GM12878 (cell line): ENCODE data around the gene DLG2. TPM values are rescaled to one million over a fixed set of nuclear protein-coding genes. Genes with fewer than 3 reads are reported as not detected.

Source experiments
- ATAC-seq: fragments of 200-7000 bp; cut with Tn5 transposase; 3 replicates; pipeline ENCODE4 v1.9.1; 2020; ENCODE audit warnings: mild to moderate bottlenecking, moderate library complexity
- BruUV-seq: library from RNA; stranded (reverse); fragments of 400-500 nt; replicated peaks from 2 replicates; lab custom pipeline; 2021; lab: Mats Ljungman, UMichigan
- CTCF ChIA-PET: fragments of 300-600 bp; sonication (Branson Sonifier 250); formaldehyde crosslinking; extraction: SDS; loops from one replicate; lab custom pipeline; 2021; ENCODE audit warnings: inconsistent platforms; lab: Yijun Ruan, JAX
- POLR2A ChIA-PET: fragments of 350-600 bp; formaldehyde crosslinking; extraction: SDS; loops from one replicate; lab custom pipeline; 2021; ENCODE audit warnings: inconsistent platforms; lab: Charles Lee
- RAD21 ChIA-PET: fragments of 300-600 bp; sonication (Branson Sonifier 250); formaldehyde crosslinking; loops from one replicate; lab custom pipeline; 2023; ENCODE audit warnings: antibody characterized with exemption; ENCODE audit not compliant: unreplicated experiment; lab: Charles Lee
- SMC1A ChIA-PET: fragments of 300-600 bp; sonication (Branson Sonifier 250); formaldehyde crosslinking; loops from one replicate; lab custom pipeline; 2023; ENCODE audit not compliant: unreplicated experiment, uncharacterized antibody; lab: Charles Lee
- DNase-seq: peaks from one replicate; pipeline ENCODE4 v3.0.0-alpha.2; 2011; ENCODE audit warnings: low read depth, low spot score
- FAIRE-seq: peaks from 3 replicates; lab custom pipeline; 2011; peaks lifted over from hg19 to GRCh38; lab: Jason Lieb, UNC
- H2AFZ ChIP-seq: 2 replicates; pipeline ENCODE4 v1.6.0; 2011; ENCODE audit warnings: low read depth, low read length, control low read depth; ENCODE audit not compliant: control insufficient read depth
- H3K27ac ChIP-seq: 2 replicates; pipeline ENCODE4 v1.5.1; 2011; ENCODE audit warnings: control low read depth; ENCODE audit not compliant: control insufficient read depth, insufficient read depth
- H3K27me3 ChIP-seq, 2 experiments: replicated peaks in 1 of 2; 2 replicates each; pipeline versions ENCODE4 v1.6.0 to v1.6.1; 2011; ENCODE audit warnings: low read length in 1 of 2; ENCODE audit not compliant: control insufficient read depth in 2 of 2, insufficient read depth in 2 of 2
- H3K36me3 ChIP-seq, 2 experiments: 2 replicates each; pipeline ENCODE4 v1.5.1; 2011; ENCODE audit warnings: low read length in 1 of 2; ENCODE audit not compliant: control insufficient read depth in 2 of 2, insufficient read depth in 2 of 2
- H3K4me1 ChIP-seq: 2 replicates; pipeline ENCODE4 v1.6.1; 2011; ENCODE audit warnings: mild to moderate bottlenecking, low read length, moderate library complexity, mixed read lengths; ENCODE audit not compliant: control insufficient read depth, insufficient read depth
- H3K4me2 ChIP-seq: 2 replicates; pipeline ENCODE4 v1.6.0; 2011; ENCODE audit warnings: control low read depth; ENCODE audit not compliant: control insufficient read depth, insufficient read depth
- H3K4me3 ChIP-seq: fragments of 200-600 bp; sonication (generic); 2 replicates; pipeline ENCODE4 v1.5.1; 2016
- H3K79me2 ChIP-seq: 2 replicates; pipeline ENCODE4 v1.6.0; 2011; ENCODE audit warnings: low read length; ENCODE audit not compliant: control insufficient read depth, insufficient read depth
- H3K9ac ChIP-seq: 2 replicates; pipeline ENCODE4 v1.8.0; 2011; ENCODE audit warnings: low read length, control low read depth, mixed read lengths; ENCODE audit not compliant: control insufficient read depth, insufficient read depth
- H3K9me3 ChIP-seq: replicated peaks from 3 replicates; pipeline ENCODE4 v1.5.1; 2011; ENCODE audit warnings: mild to moderate bottlenecking, low read length; ENCODE audit not compliant: control insufficient read depth, insufficient read depth
- H4K20me1 ChIP-seq: 2 replicates; pipeline ENCODE4 v1.6.0; 2011; ENCODE audit not compliant: control insufficient read depth, insufficient read depth
- CREM ChIP-seq: IDR thresholded peaks from 2 replicates; pipeline ENCODE4 v1.6.1; 2014; ENCODE audit warnings: antibody characterized with exemption, low read depth
- FOXM1 ChIP-seq: IDR thresholded peaks from 2 replicates; pipeline ENCODE4 v1.6.1; 2012; ENCODE audit warnings: low read depth, mild to moderate bottlenecking, inconsistent platforms, low read length, moderate library complexity
- HCFC1 ChIP-seq: fragments of 150-350 bp; IDR thresholded peaks from 2 replicates; pipeline ENCODE4 v1.6.1; 2014; ENCODE audit warnings: low read length
- MEF2B ChIP-seq: fragments of 450-650 bp; IDR thresholded peaks from 2 replicates; pipeline ENCODE4 v1.6.1; 2018; ENCODE audit warnings: mild to moderate bottlenecking, moderate library complexity; ENCODE audit not compliant: partially characterized antibody, poor library complexity, severe bottlenecking
- MYC ChIP-seq: IDR thresholded peaks from 2 replicates; pipeline ENCODE4 v1.6.1; 2011; ENCODE audit warnings: mild to moderate bottlenecking, low read length, moderate library complexity, inconsistent platforms; ENCODE audit not compliant: insufficient read depth, insufficient replicate concordance, insufficient read length, severe bottlenecking
- NR2C1 ChIP-seq: fragments of 450-650 bp; IDR thresholded peaks from 2 replicates; pipeline ENCODE4 v1.6.1; 2017; ENCODE audit warnings: antibody characterized with exemption, mild to moderate bottlenecking, moderate library complexity
- PAX5 ChIP-seq: IDR thresholded peaks from 2 replicates; pipeline ENCODE4 v1.6.1; 2011; ENCODE audit warnings: low read depth, low read length, borderline replicate concordance
- RAD21 ChIP-seq: IDR thresholded peaks from 2 replicates; pipeline ENCODE4 v1.6.1; 2011; ENCODE audit warnings: mild to moderate bottlenecking, low read depth, low read length, moderate library complexity; ENCODE audit not compliant: insufficient read depth
- RBBP5 ChIP-seq: fragments of 200-600 bp; sonication (generic); conservative IDR thresholded peaks from 2 replicates; pipeline ENCODE4 v1.6.1; 2016
- SMC3 ChIP-seq: IDR thresholded peaks from 2 replicates; pipeline ENCODE4 v1.6.1; 2011; ENCODE audit warnings: low read length, improper control_type of control experiment, borderline replicate concordance
- WGBS: methylation state at CpG from one replicate; pipeline ENCODE4 v1.1.6; 2016; ENCODE audit warnings: low lambda C conversion rate; ENCODE audit not compliant: insufficient replicate concordance, insufficient coverage; ENCODE audit errors: missing lambda C conversion rate; 5-methylcytosine and 5-hydroxymethylcytosine counted together
- in situ Hi-C: fragments of 300-500 bp; cut with MboI; formaldehyde crosslinking; loops from 9 replicates; pipeline ENCODE4 v1.14.3; 2018; ENCODE audit warnings: mixed read lengths
- intact Hi-C: fragments of 100-400 bp; cut with micrococcal nuclease; formaldehyde crosslinking; loops from one replicate; pipeline ENCODE4 v1.14.2; 2022; ENCODE audit not compliant: unreplicated experiment
- polyA plus RNA-seq, 11 experiments: library from polyadenylated mRNA; depleted of rRNA in 4 of 11; unstranded in 6 of 11; stranded (reverse) in 5 of 11; fragments of >200 nt; fragmentation: Nextera tagmentation in 4 of 11; fragmentation: Illumina TruSeq in 1 of 11; extraction: Ambion mirVana in 4 of 11; extraction: Trizol in 1 of 11; gene quantifications; 1 replicate in 1 of 11; 2 replicates in 10 of 11; pipeline versions ENCODE4 v1.2.1 to v1.2.3, GENCODE V29; 2011 to 2016; ENCODE audit warnings: inconsistent platforms in 2 of 11, missing spikeins in 2 of 11, low read depth in 1 of 11
- total RNA-seq, 4 experiments: library from RNA; depleted of rRNA in 3 of 4; stranded (reverse); fragments of >200 nt in 3 of 4; fragmentation: Illumina TruSeq in 1 of 4; extraction: Trizol in 1 of 4; gene quantifications; 2 replicates each; pipeline versions ENCODE4 v1.2.1 to v1.2.3, GENCODE V29; 2013 to 2021
- TF ChIP-seq, protein P1 (sequence below): fragments of 450-650 bp; conservative IDR thresholded peaks from 2 replicates; pipeline ENCODE4 v1.6.1; 2017; ENCODE audit warnings: mild to moderate bottlenecking, moderate library complexity
- TF ChIP-seq, protein P2 (sequence below), 3 experiments: IDR thresholded peaks in 2 of 3; conservative IDR thresholded peaks in 1 of 3; 2 replicates each; pipeline ENCODE4 v1.5.1; 2011; ENCODE audit warnings: low read depth in 3 of 3, low read length in 3 of 3, mild to moderate bottlenecking in 3 of 3, control low read depth in 2 of 3, moderate library complexity in 2 of 3, inconsistent platforms in 1 of 3, mixed read lengths in 1 of 3; ENCODE audit not compliant: control insufficient read depth in 2 of 3, insufficient read depth in 1 of 3; ENCODE audit errors: extremely low read depth in 1 of 3

The DLG2 gene
- total and polyA plus RNA-seq, 10 of the 15 experiments (the other 5 are each of a cell fraction or from before 2014, with no cell fraction given) = 0.09 to 0.98 (median 0.35) TPM

GRCh38 chr11:83831929-83832328 lies 1795.2 kb downstream of the DLG2 start (continued):
- TF ChIP-seq, protein P1, sequence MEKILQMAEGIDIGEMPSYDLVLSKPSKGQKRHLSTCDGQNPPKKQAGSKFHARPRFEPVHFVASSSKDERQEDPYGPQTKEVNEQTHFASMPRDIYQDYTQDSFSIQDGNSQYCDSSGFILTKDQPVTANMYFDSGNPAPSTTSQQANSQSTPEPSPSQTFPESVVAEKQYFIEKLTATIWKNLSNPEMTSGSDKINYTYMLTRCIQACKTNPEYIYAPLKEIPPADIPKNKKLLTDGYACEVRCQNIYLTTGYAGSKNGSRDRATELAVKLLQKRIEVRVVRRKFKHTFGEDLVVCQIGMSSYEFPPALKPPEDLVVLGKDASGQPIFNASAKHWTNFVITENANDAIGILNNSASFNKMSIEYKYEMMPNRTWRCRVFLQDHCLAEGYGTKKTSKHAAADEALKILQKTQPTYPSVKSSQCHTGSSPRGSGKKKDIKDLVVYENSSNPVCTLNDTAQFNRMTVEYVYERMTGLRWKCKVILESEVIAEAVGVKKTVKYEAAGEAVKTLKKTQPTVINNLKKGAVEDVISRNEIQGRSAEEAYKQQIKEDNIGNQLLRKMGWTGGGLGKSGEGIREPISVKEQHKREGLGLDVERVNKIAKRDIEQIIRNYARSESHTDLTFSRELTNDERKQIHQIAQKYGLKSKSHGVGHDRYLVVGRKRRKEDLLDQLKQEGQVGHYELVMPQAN = no peak
- TF ChIP-seq FOXM1 = no peak
- TF ChIP-seq HCFC1 = no peak
- no peak for TF ChIP-seq NR2C1
- no peak for TF ChIP-seq MYC
- no peak for TF ChIP-seq PAX5
- no peak for TF ChIP-seq RBBP5
- TF ChIP-seq MEF2B = no peak

GRCh38 chr11:83827940-83828554 lies 1799.1 kb downstream of the DLG2 start:
- SMC1A ChIA-PET = interaction anchor here (0.8 to 1.2 kb wide), 4 partner anchors 8 to 696 kb away, joined by 3 read pairs; no protein-coding TSS in a partner anchor
- Histone ChIP-seq H2AFZ (no peak overlapping the region), H3K36me3 (no peaks in the 10 kb centered on the region), H3K9me3 (no peaks in the 10 kb centered on the region), H3K4me3 (no peak overlapping the region), H3K4me1 (no peaks in the 10 kb centered on the region), H4K20me1 (no peaks in the 10 kb centered on the region), H3K4me2 (no peak overlapping the region), H3K9ac (no peak overlapping the region), H3K27ac (no peak overlapping the region), H3K27me3 (no peaks in the 10 kb centered on the region), H3K79me2 (no peaks in the 10 kb centered on the region)
- TF ChIP-seq RAD21 (peak; percentile 64), CREM (no peak), SMC3 (peak; percentile 41; the same call in 1 of the 2 replicates)
- TF ChIP-seq, protein P2, sequence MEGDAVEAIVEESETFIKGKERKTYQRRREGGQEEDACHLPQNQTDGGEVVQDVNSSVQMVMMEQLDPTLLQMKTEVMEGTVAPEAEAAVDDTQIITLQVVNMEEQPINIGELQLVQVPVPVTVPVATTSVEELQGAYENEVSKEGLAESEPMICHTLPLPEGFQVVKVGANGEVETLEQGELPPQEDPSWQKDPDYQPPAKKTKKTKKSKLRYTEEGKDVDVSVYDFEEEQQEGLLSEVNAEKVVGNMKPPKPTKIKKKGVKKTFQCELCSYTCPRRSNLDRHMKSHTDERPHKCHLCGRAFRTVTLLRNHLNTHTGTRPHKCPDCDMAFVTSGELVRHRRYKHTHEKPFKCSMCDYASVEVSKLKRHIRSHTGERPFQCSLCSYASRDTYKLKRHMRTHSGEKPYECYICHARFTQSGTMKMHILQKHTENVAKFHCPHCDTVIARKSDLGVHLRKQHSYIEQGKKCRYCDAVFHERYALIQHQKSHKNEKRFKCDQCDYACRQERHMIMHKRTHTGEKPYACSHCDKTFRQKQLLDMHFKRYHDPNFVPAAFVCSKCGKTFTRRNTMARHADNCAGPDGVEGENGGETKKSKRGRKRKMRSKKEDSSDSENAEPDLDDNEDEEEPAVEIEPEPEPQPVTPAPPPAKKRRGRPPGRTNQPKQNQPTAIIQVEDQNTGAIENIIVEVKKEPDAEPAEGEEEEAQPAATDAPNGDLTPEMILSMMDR (IDR thresholded peaks at IDR 0.05 in 2 of 3, conservative IDR thresholded peaks at IDR 0.05 in 1 of 3; ENCODE audit: control insufficient read depth in 2 of 3, extremely low read depth in 1 of 3, insufficient read depth in 1 of 3, low read depth in 3 of 3, low read length in 3 of 3) = peak; percentile 47 to 64 (median 55); a peak in 5 of 6 replicates
- 60% methylated on average over 5 of the region's 5 CpGs for WGBS
- RAD21 ChIA-PET = interaction anchor here (0.7 to 1.4 kb wide), 5 partner anchors 8 to 557 kb away, joined by 3 to 9 read pairs (median 4); no protein-coding TSS in a partner anchor
- ATAC-seq (peak; percentile 89), DNase-seq (no peak), FAIRE-seq (peak; percentile 92)
- in situ Hi-C loops = no loop called here
- intact Hi-C loops = loop anchor here (1.0 kb wide), 1 partner anchor 736 kb away; no protein-coding TSS in a partner anchor
- CTCF ChIA-PET = interaction anchor here (0.8 to 2.5 kb wide), 17 partner anchors 8 to 1076 kb away, joined by 3 to 15 read pairs (median 6); no protein-coding TSS in a partner anchor
- POLR2A ChIA-PET = no interaction called here
- BruUV-seq = no TSS peak
